CD14-positive monocyte (primary cell): ENCODE results near the gene RPS27A. TPM values are rescaled to one million over a fixed set of nuclear protein-coding genes. Genes with fewer than 3 reads are reported as not detected.
A peak's percentile ranks its signal among the peaks of the same experiment; 100 is the strongest.

Experiments used
- DNase-seq, 3 donors: peaks; one replicate each; pipeline ENCODE4 v3.0.0-alpha.2; 2011 to 2022
- H2AFZ ChIP-seq: 2 replicates; pipeline ENCODE4 v1.6.0; 2012; ENCODE audit warnings: mild to moderate bottlenecking, low read depth, low read length, inconsistent platforms; ENCODE audit not compliant: insufficient read depth, poor library complexity, severe bottlenecking
- H3K27ac ChIP-seq, 2 donors: 1 replicate in 1 of 2; 2 replicates in 1 of 2; pipeline ENCODE4 v1.5.1; 2012 to 2013; ENCODE audit warnings: low read length in 2 of 2, control low read depth in 1 of 2, inconsistent platforms in 1 of 2, low read depth in 1 of 2, mild to moderate bottlenecking in 1 of 2
- H3K27me3 ChIP-seq, 2 donors: one replicate each; pipeline versions ENCODE4 v1.6.0 to v1.6.1; 2011 to 2013; ENCODE audit warnings: low read length in 2 of 2; ENCODE audit not compliant: control insufficient read depth in 2 of 2, insufficient read depth in 2 of 2
- H3K36me3 ChIP-seq, 2 donors: replicated peaks in 1 of 2; 1 replicate in 1 of 2; 2 replicates in 1 of 2; pipeline versions ENCODE4 v1.5.1 to v1.6.1; 2012 to 2013; ENCODE audit warnings: low read length in 2 of 2, control low read depth in 1 of 2, inconsistent platforms in 1 of 2, mild to moderate bottlenecking in 1 of 2; ENCODE audit not compliant: insufficient read depth in 2 of 2, control insufficient read depth in 1 of 2
- H3K4me1 ChIP-seq, 2 donors: 1 replicate in 1 of 2; 2 replicates in 1 of 2; pipeline versions ENCODE4 v1.5.1 to v1.6.1; 2012 to 2013; ENCODE audit warnings: low read length in 2 of 2, control low read depth in 1 of 2, inconsistent platforms in 1 of 2, mild to moderate bottlenecking in 1 of 2, moderate library complexity in 1 of 2; ENCODE audit not compliant: insufficient read depth in 2 of 2, control insufficient read depth in 1 of 2
- H3K4me2 ChIP-seq: replicated peaks from 2 replicates; pipeline ENCODE3; 2012; ENCODE audit warnings: low read length, moderate library complexity, mild to moderate bottlenecking; ENCODE audit not compliant: poor library complexity, severe bottlenecking; ENCODE audit errors: extremely low read depth
- H3K4me3 ChIP-seq, 3 experiments: fragments of 200-600 bp in 1 of 3; sonication (generic) in 1 of 3; replicated peaks in 1 of 3; 1 replicate in 2 of 3; 2 replicates in 1 of 3; pipeline ENCODE4 v1.5.1; 2011 to 2013; ENCODE audit warnings: low read length in 3 of 3, mild to moderate bottlenecking in 3 of 3, control low read depth in 2 of 3, low read depth in 2 of 3, inconsistent platforms in 1 of 3, moderate library complexity in 1 of 3
- H3K79me2 ChIP-seq: 2 replicates; pipeline ENCODE4 v1.6.0; 2012; ENCODE audit warnings: mild to moderate bottlenecking, control low read depth, inconsistent platforms, low read length, moderate library complexity; ENCODE audit not compliant: insufficient read depth
- H3K9ac ChIP-seq: 2 replicates; pipeline ENCODE4 v1.6.0; 2017; ENCODE audit warnings: low read length, mild to moderate bottlenecking; ENCODE audit not compliant: insufficient read depth, poor library complexity, severe bottlenecking
- H3K9me3 ChIP-seq, 2 donors: replicated peaks in 1 of 2; 1 replicate in 1 of 2; 2 replicates in 1 of 2; pipeline versions ENCODE4 v1.5.1 to v1.6.1; 2012 to 2013; ENCODE audit warnings: low read length in 2 of 2, control low read depth in 1 of 2; ENCODE audit not compliant: control insufficient read depth in 1 of 2, insufficient read depth in 1 of 2
- H4K20me1 ChIP-seq: 2 replicates; pipeline ENCODE4 v1.6.0; 2012; ENCODE audit warnings: mild to moderate bottlenecking, low read length, control low read depth, moderate library complexity; ENCODE audit not compliant: insufficient read depth
- H3K27ac Mint-ChIP-seq, 7 donors: one replicate each; pipeline ENCODE4 v1.8.0; 2020; ENCODE audit warnings: mild to moderate bottlenecking in 7 of 7, mixed read lengths in 7 of 7, moderate library complexity in 6 of 7, inconsistent platforms in 2 of 7
- H3K27me3 Mint-ChIP-seq, 3 donors: one replicate each; pipeline ENCODE4 v1.8.0; 2021 to 2022; ENCODE audit warnings: low read depth in 3 of 3, mild to moderate bottlenecking in 3 of 3, mixed read lengths in 3 of 3, moderate library complexity in 3 of 3, inconsistent platforms in 1 of 3
- H3K36me3 Mint-ChIP-seq, 2 donors: one replicate each; pipeline ENCODE4 v1.8.0; 2020; ENCODE audit warnings: mixed read lengths in 2 of 2, inconsistent platforms in 1 of 2, mild to moderate bottlenecking in 1 of 2
- H3K4me1 Mint-ChIP-seq: one replicate; pipeline ENCODE4 v1.8.0; 2020; ENCODE audit warnings: mild to moderate bottlenecking, mixed read lengths
- H3K4me3 Mint-ChIP-seq, 2 donors: one replicate each; pipeline ENCODE4 v1.8.0; 2020; ENCODE audit warnings: mild to moderate bottlenecking in 2 of 2, mixed read lengths in 2 of 2, moderate library complexity in 1 of 2
- H3K9me3 Mint-ChIP-seq, 7 donors: one replicate each; pipeline ENCODE4 v1.8.0; 2020 to 2022; ENCODE audit warnings: mixed read lengths in 7 of 7, mild to moderate bottlenecking in 6 of 7, moderate library complexity in 6 of 7, inconsistent platforms in 2 of 7
- CTCF ChIP-seq: fragments of 200-600 bp; IDR thresholded peaks from one replicate; pipeline ENCODE4 v1.8.0; 2022; ENCODE audit warnings: antibody characterized with exemption, mild to moderate bottlenecking
- WGBS: methylation state at CpG from one replicate; pipeline ENCODE4 v1.1.5; 2013; ENCODE audit warnings: missing lambda C conversion rate; ENCODE audit not compliant: insufficient coverage; 5-methylcytosine and 5-hydroxymethylcytosine counted together
- intact Hi-C, 2 donors: fragments of 100-400 bp; cut with micrococcal nuclease; formaldehyde crosslinking; loops; one replicate each; pipeline versions ENCODE4 v1.15.0 to v1.15.1; 2023
- polyA plus RNA-seq, 3 donors: library from polyadenylated mRNA; depleted of rRNA in 1 of 3; unstranded in 2 of 3; stranded (reverse) in 1 of 3; fragments of 300-500 nt in 2 of 3; fragments of >200 nt in 1 of 3; fragmentation: Illumina TruSeq in 2 of 3; gene quantifications; 1 replicate in 2 of 3; 2 replicates in 1 of 3; pipeline ENCODE4 v1.2.3, GENCODE V29; 2012 to 2021

Gene RPS27A
- polyA plus RNA-seq, 3 donors, result 785 to 1,452 (median 967) TPM

- Mint-ChIP-seq H3K4me1 (peaks cover 26% of the 10 kb centered on the region), H3K36me3 (peaks cover 0 to 2% of the 10 kb centered on the region in 2 donors), H3K27ac (peak overlapping the region in 5 of 7 donors; percentile 54 to 86 (median 69)), H3K9me3 (peaks cover 0 to 2% (median 0%) of the 10 kb centered on the region in 7 donors), H3K4me3 (peak overlapping the region in 1 of 2 donors; percentile 4), H3K27me3 (no peaks in the 10 kb centered on the region)
- H3K27me3 ChIP-seq, result no peaks in the 10 kb centered on the region
- peak overlapping the region in 1 of 2 donors; percentile 60 for H3K27ac ChIP-seq
- H3K9ac ChIP-seq, result no peak overlapping the region
- H3K4me2 ChIP-seq, result peak overlapping the region; percentile 57
- peak overlapping the region; percentile 62 for H2AFZ ChIP-seq
- peaks cover 37% of the 10 kb centered on the region for H3K79me2 ChIP-seq
- peak overlapping the region in 1 of 3 experiments; percentile 52 for H3K4me3 ChIP-seq
- DNase-seq, result no peak
- H3K4me1 ChIP-seq, result peaks cover 25 to 31% of the 10 kb centered on the region in 2 donors
- H4K20me1 ChIP-seq, result peaks cover under 1% of the 10 kb centered on the region
- no peak for TF ChIP-seq CTCF
- no peaks in the 10 kb centered on the region for H3K9me3 ChIP-seq
- intact Hi-C loops, result no loop called here
- no peaks in the 10 kb centered on the region for H3K36me3 ChIP-seq
These were observed 4.3 kb upstream of the RPS27A start for GRCh38 chr2:55228226-55228563.

- H3K27ac Mint-ChIP-seq, result no peak overlapping the region
- H3K36me3 ChIP-seq, result peaks cover 3 to 8% of the 10 kb centered on the region in 2 donors
- peaks cover 10% of the 10 kb centered on the region for H4K20me1 ChIP-seq
- no peaks in the 10 kb centered on the region for H3K27me3 ChIP-seq
- H2AFZ ChIP-seq, result no peak overlapping the region
- no peaks in the 10 kb centered on the region for H3K27me3 Mint-ChIP-seq
- WGBS, result 96% methylated on average over 2 of the region's 2 CpGs
- H3K9me3 Mint-ChIP-seq, result peaks cover 0 to 2% (median 0%) of the 10 kb centered on the region in 7 donors
- no peak overlapping the region for H3K4me3 ChIP-seq
- peaks cover 33 to 41% of the 10 kb centered on the region in 2 donors for H3K4me1 ChIP-seq
- intact Hi-C loops, result no loop called here
- H3K4me3 Mint-ChIP-seq, result no peak overlapping the region
- H3K4me2 ChIP-seq, result no peak overlapping the region
- no peak for DNase-seq
- H3K27ac ChIP-seq, result no peak overlapping the region
- no peaks in the 10 kb centered on the region for H3K9me3 ChIP-seq
- H3K9ac ChIP-seq, result no peak overlapping the region
- peaks cover 6 to 11% of the 10 kb centered on the region in 2 donors for H3K36me3 Mint-ChIP-seq
- no peak for TF ChIP-seq CTCF
- peaks cover 47% of the 10 kb centered on the region for H3K79me2 ChIP-seq
- peaks cover 34% of the 10 kb centered on the region for H3K4me1 Mint-ChIP-seq
These were observed 3.3 kb upstream of the RPS27A start for GRCh38 chr2:55229221-55229620.
